Upper lobe of left lung (tissue), 4 donors: Measurements from ENCODE around the gene TTC29.

ENCODE experiments used
- CTCF ChIP-seq, 6 experiments: fragments of 450-650 bp in 4 of 6; fragments of 200-600 bp in 2 of 6; sonication (generic) in 2 of 6; IDR thresholded peaks; one replicate each; pipeline ENCODE4 v1.5.1; 2016 to 2019; ENCODE audit warnings: antibody characterized with exemption in 6 of 6
- EP300 ChIP-seq, 4 donors: sonication (generic); formaldehyde crosslinking; IDR thresholded peaks; one replicate each; pipeline ENCODE4 v1.5.1; 2017; ENCODE audit warnings: antibody characterized with exemption in 4 of 4, control low read depth in 2 of 4
- POLR2A ChIP-seq, 4 donors: fragments of 450-650 bp; IDR thresholded peaks; one replicate each; pipeline ENCODE4 v1.5.1; 2016 to 2017; ENCODE audit warnings: antibody characterized with exemption in 4 of 4, mild to moderate bottlenecking in 2 of 4
- POLR2AphosphoS5 ChIP-seq, 2 donors: sonication (generic); formaldehyde crosslinking; IDR thresholded peaks; one replicate each; pipeline ENCODE4 v1.5.1; 2017; ENCODE audit warnings: antibody characterized with exemption in 2 of 2

GRCh38 chr4:146742416-146742815 is 203.2 kb downstream of the TTC29 start:
- no peak for TF ChIP-seq CTCF (IDR thresholded peaks at IDR 0.05)
- no peak for TF ChIP-seq POLR2A (IDR thresholded peaks at IDR 0.05)
- TF ChIP-seq EP300 (IDR thresholded peaks at IDR 0.05), result no peak
- no peak for TF ChIP-seq POLR2AphosphoS5 (IDR thresholded peaks at IDR 0.05)
